Measurements from ENCODE around the gene RTN3. TPM values are rescaled to one million over a fixed set of nuclear protein-coding genes. Genes with fewer than 3 reads are reported as not detected.

The RTN3 gene
- total RNA-seq, 1 donor: 65.1 TPM

- no peaks in the 10 kb centered on the region for H3K27me3 ChIP-seq (ENCODE audit: insufficient read depth, low read length)
- H3K9me3 ChIP-seq (ENCODE audit: low read depth, low read length): no peaks in the 10 kb centered on the region
- no peak overlapping the region for H3K4me3 ChIP-seq (ENCODE audit: low read length)
- no peaks in the 10 kb centered on the region for H3K4me1 ChIP-seq (ENCODE audit: insufficient read depth, low read length)
Measured at GRCh38 chr11:63795066-63795465, 113.8 kb downstream of the RTN3 start.

- H3K4me1 ChIP-seq (ENCODE audit: insufficient read depth, low read length): no peaks in the 10 kb centered on the region
- no peaks in the 10 kb centered on the region for H3K27me3 ChIP-seq (ENCODE audit: insufficient read depth, low read length)
- H3K4me3 ChIP-seq (ENCODE audit: low read length): no peak overlapping the region
- no peaks in the 10 kb centered on the region for H3K9me3 ChIP-seq (ENCODE audit: low read depth, low read length)
Measured at GRCh38 chr11:63800921-63801320, 119.6 kb downstream of the RTN3 start.

- H3K9me3 ChIP-seq (ENCODE audit: low read depth, low read length): no peaks in the 10 kb centered on the region
- H3K27me3 ChIP-seq (ENCODE audit: insufficient read depth, low read length): no peaks in the 10 kb centered on the region
- no peaks in the 10 kb centered on the region for H3K4me1 ChIP-seq (ENCODE audit: insufficient read depth, low read length)
- no peak overlapping the region for H3K4me3 ChIP-seq (ENCODE audit: low read length)
Measured at GRCh38 chr11:63802637-63803414, 121.5 kb downstream of the RTN3 start.

- no peaks in the 10 kb centered on the region for H3K27me3 ChIP-seq (ENCODE audit: insufficient read depth, low read length)
- no peaks in the 10 kb centered on the region for H3K9me3 ChIP-seq (ENCODE audit: low read depth, low read length)
- H3K4me3 ChIP-seq (ENCODE audit: low read length): no peak overlapping the region
Measured at GRCh38 chr11:63804259-63804658, 123.0 kb downstream of the RTN3 start.

GRCh38 chr11:63805844-63806415 lies 124.6 kb downstream of the RTN3 start:
- Histone ChIP-seq H3K4me3 (ENCODE audit: low read length) (no peak overlapping the region), H3K4me1 (ENCODE audit: insufficient read depth, low read length) (no peaks in the 10 kb centered on the region), H3K27me3 (ENCODE audit: insufficient read depth, low read length) (no peaks in the 10 kb centered on the region), H3K9me3 (ENCODE audit: low read depth, low read length) (no peaks in the 10 kb centered on the region)

More at GRCh38 chr11:63804259-63804658, 123.0 kb downstream of the RTN3 start:
- H3K4me1 ChIP-seq (ENCODE audit: insufficient read depth, low read length): no peaks in the 10 kb centered on the region

Other genes with a start within 250 kb of the RTN3 start
- gene PLAAT5, start 190.3 kb upstream of the RTN3 start, total RNA-seq: 0.42 TPM
- 6.3 TPM for gene LGALS12, start 175.4 kb upstream of the RTN3 start, total RNA-seq
- 51.4 TPM for gene PLAAT4, start 144.7 kb upstream of the RTN3 start, total RNA-seq
- gene PLAAT2, start 118.1 kb upstream of the RTN3 start, total RNA-seq: not detected
- 2.8 TPM for gene PLAAT3, start 67.1 kb upstream of the RTN3 start, total RNA-seq
- 29.8 TPM for gene ATL3, start 10.1 kb upstream of the RTN3 start, total RNA-seq
- 2.6 TPM for gene ZFTA, start 87.3 kb downstream of the RTN3 start, total RNA-seq
- gene SPINDOC, start 132.0 kb downstream of the RTN3 start, total RNA-seq: 3.0 TPM
- gene MARK2, start 157.6 kb downstream of the RTN3 start, total RNA-seq: 19.4 TPM
- not detected for gene RCOR2, start 235.7 kb downstream of the RTN3 start, total RNA-seq

Data from mononuclear cell (primary cell).